Type B pancreatic cell (in vitro differentiated cells): ENCODE measurements around the gene SQOR. TPM values are rescaled to one million over a fixed set of nuclear protein-coding genes. Genes with fewer than 3 reads are reported as not detected.

Source experiments
- DNase-seq: peaks from one replicate; pipeline ENCODE4 v3.0.0; 2021; ENCODE audit warnings: mixed read lengths; ENCODE audit not compliant: unreplicated experiment; ENCODE audit errors: extremely low spot score
- H3K27ac Mint-ChIP-seq: 2 replicates; pipeline ENCODE4 v1.8.0; 2021; ENCODE audit warnings: mild to moderate bottlenecking, mixed read lengths
- H3K27me3 Mint-ChIP-seq: 2 replicates; pipeline ENCODE4 v1.8.0; 2021; ENCODE audit warnings: mixed read lengths
- H3K36me3 Mint-ChIP-seq: 2 replicates; pipeline ENCODE4 v1.8.0; 2021; ENCODE audit warnings: mixed read lengths
- H3K4me1 Mint-ChIP-seq: one replicate; pipeline ENCODE4 v1.8.0; 2021; ENCODE audit warnings: mixed read lengths; ENCODE audit not compliant: unreplicated experiment
- H3K4me3 Mint-ChIP-seq: 2 replicates; pipeline ENCODE4 v1.8.0; 2021; ENCODE audit warnings: mild to moderate bottlenecking, mixed read lengths
- H3K9me3 Mint-ChIP-seq: 2 replicates; pipeline ENCODE4 v1.8.0; 2021; ENCODE audit warnings: mixed read lengths
- CTCF ChIP-seq: fragments of 200-600 bp; sonication (generic); conservative IDR thresholded peaks from 2 replicates; pipeline ENCODE4 v1.5.0; 2021; ENCODE audit warnings: antibody characterized with exemption, mild to moderate bottlenecking
- total RNA-seq: library from RNA; stranded (reverse); gene quantifications from 2 replicates; pipeline ENCODE4 v1.2.1, GENCODE V29; 2021; ENCODE audit warnings: low replicate concordance

Gene SQOR
- total RNA-seq, 1 donor from 2014 or later, result 6.7 TPM

GRCh38 chr15:45729141-45729540, 94.3 kb downstream of the SQOR start:
- Mint-ChIP-seq H3K4me3 (no peak overlapping the region), H3K27me3 (peaks cover 3% of the 10 kb centered on the region), H3K9me3 (no peaks in the 10 kb centered on the region), H3K36me3 (no peaks in the 10 kb centered on the region), H3K4me1 (peaks cover 4% of the 10 kb centered on the region), H3K27ac (no peak overlapping the region)
- TF ChIP-seq CTCF, result no peak
- DNase-seq, result no peak

GRCh38 chr15:45731343-45731742, 96.5 kb downstream of the SQOR start:
- Mint-ChIP-seq H3K4me3 (no peak overlapping the region), H3K9me3 (no peaks in the 10 kb centered on the region), H3K27ac (no peak overlapping the region), H3K36me3 (no peaks in the 10 kb centered on the region), H3K27me3 (peaks cover 3% of the 10 kb centered on the region), H3K4me1 (peaks cover 4% of the 10 kb centered on the region)
- TF ChIP-seq CTCF, result no peak
- no peak for DNase-seq

- Mint-ChIP-seq H3K27me3 (peaks cover 3% of the 10 kb centered on the region), H3K9me3 (no peaks in the 10 kb centered on the region), H3K27ac (no peak overlapping the region), H3K4me3 (no peak overlapping the region), H3K36me3 (no peaks in the 10 kb centered on the region), H3K4me1 (peaks cover 4% of the 10 kb centered on the region)
- no peak for TF ChIP-seq CTCF
- DNase-seq, result no peak
These were observed 97.8 kb downstream of the SQOR start for GRCh38 chr15:45732662-45733061.

- Mint-ChIP-seq H3K9me3 (no peaks in the 10 kb centered on the region), H3K27ac (no peak overlapping the region), H3K4me1 (peaks cover under 1% of the 10 kb centered on the region), H3K4me3 (no peak overlapping the region), H3K36me3 (no peaks in the 10 kb centered on the region), H3K27me3 (peaks cover under 1% of the 10 kb centered on the region)
- DNase-seq, result no peak
- TF ChIP-seq CTCF, result no peak
These were observed 99.5 kb downstream of the SQOR start for GRCh38 chr15:45734260-45734711.

Other genes starting within 250 kb of the SQOR start
- 7.2 and 12.5 TPM in 2 replicates for gene SLC30A4, start 112.3 kb upstream of the SQOR start, total RNA-seq
- 30.9 and 46.7 TPM in 2 replicates for gene BLOC1S6, start 47.6 kb upstream of the SQOR start, total RNA-seq